SKM-1 treated with dmso at 0.1 percent for 144 hours (cell line): ENCODE results near the gene TNFRSF8.

ENCODE experiments used
- DNase-seq: peaks from one replicate; lab custom pipeline; 2025; ENCODE audit not compliant: unreplicated experiment; lab: John Stamatoyannopoulos, UW

TNFRSF8 gene

DNA sequence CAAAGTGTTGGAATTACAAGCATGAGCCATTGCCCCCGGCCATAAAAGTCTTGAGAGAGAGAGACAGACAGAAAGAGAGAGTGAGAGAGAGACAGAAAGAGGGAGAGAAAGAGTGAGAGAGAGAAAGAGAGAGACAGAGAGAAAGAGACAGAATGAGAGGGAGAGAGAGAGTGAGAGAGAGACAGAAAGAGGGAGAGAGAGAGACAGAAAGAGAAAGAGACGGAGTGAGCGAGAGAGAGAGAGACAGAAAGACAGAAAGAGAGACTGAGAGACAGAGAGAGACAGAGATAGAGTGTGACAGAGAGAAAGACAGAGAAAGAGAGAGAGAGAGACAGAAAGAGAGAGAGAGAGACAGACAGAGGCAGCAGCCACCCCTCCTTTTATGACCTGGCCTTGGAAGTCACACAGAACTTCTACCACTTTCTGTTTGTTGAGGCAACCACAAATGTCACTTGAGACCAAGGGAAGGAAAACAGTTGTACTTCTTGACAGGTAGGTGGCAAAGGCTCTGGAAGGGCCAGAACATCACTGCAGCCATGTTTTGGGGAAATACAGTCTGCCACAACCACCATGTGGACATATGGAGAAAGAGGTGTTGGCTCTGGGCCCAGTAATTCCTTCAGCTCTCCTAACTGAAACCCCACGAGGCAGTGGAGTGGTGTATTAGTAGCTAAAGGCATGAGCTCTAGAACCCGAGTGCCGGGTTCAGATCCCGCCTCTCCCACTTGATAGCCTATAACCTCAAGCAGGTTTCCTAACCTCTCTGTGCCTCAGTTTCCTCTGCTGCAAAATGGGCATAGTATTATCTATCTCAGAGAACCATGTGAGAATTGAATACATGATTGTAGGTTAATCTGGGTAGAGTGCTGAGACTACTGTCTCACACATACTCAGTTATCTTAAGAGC lies 50.6 kb downstream of the TNFRSF8 start:
- no peak for DNase-seq

GRCh38 chr1:12114340-12114683 lies 51.2 kb downstream of the TNFRSF8 start:
- no peak for DNase-seq

DNA sequence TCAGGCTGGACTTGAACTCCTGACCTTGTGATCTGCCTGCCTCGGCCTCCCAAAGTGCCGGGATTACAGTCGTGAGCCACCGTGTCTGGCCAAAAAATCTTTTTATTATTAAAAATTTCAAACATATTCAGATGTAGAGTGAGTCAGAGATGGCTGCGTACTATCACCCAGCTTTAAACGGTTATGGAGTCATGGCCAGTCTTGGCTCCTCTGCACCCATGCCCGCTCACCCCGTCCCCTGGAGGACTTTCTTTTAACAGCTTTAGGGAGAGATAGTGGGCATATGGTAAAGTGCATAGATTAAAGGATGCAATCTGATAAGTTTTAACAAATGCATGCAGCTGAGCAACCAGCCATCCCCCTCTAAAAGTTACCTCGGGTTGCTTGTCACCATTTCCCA lies 51.8 kb downstream of the TNFRSF8 start:
- DNase-seq, result no peak

- no peak for DNase-seq
Measured at GRCh38 chr1:12121212-12122003, 58.3 kb downstream of the TNFRSF8 start.

DNA sequence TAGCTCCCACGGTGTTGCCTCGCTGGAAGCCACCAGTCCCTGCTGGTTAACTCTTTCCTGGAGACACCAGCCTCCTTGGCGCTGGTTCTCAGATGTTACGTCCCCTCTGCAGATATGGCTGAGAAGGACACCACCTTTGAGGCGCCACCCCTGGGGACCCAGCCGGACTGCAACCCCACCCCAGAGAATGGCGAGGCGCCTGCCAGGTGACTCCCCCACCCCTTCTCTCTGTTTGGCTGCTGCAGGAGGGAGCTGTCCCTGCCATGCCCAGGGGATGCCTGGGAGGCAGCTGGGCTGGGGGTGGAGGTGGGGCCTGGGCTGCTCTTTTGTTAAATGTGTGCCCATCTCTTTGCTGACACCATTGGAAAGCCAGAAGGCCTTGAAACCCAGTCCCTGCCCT lies 60.1 kb downstream of the TNFRSF8 start:
- DNase-seq, result no peak

DNA sequence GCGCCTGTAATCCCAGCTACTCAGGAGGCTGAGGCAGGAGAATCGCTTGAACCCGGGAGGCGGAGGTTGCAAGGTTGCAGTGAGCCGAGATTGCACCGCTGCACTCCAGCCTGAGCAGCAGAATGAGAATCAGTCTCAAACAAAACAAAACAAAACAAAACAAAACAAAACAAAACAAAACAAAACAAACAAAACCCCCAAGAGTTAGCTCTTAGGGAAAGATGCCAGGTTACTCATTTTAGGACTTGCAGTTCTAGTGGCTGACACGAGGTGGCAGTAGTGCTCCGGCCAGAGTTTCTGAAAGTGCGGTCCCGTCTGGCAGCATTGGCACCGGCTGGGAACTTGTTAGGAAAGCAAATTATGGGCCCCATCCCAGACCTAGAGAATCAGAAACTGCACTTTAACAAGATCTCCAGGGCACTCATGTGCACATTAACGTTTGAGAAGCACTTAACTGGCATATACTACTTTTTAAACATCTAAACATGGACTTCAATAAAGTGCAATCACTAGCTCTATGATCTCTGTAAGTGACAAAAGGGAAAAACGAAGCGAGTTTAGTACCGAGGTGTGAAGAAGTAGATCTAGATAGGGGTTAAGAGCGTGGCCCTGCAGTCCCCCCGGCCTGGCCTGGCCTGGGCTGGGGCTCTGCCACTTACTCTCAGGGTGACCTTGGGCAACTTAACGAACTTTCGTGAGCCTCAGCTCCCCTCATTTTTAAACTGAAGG lies 61.8 kb downstream of the TNFRSF8 start:
- peak; percentile 51 for DNase-seq

GRCh38 chr1:12125422-12126355 lies 62.6 kb downstream of the TNFRSF8 start:
- peak; percentile 36 for DNase-seq

GRCh38 chr1:12126781-12127180 lies 63.7 kb downstream of the TNFRSF8 start:
- no peak for DNase-seq

- no peak for DNase-seq
Measured at GRCh38 chr1:12127206-12127810, 64.2 kb downstream of the TNFRSF8 start.

GRCh38 chr1:12128120-12128519 lies 65.0 kb downstream of the TNFRSF8 start:
- DNase-seq, result no peak

GRCh38 chr1:12129624-12130023 lies 66.5 kb downstream of the TNFRSF8 start:
- no peak for DNase-seq

DNA sequence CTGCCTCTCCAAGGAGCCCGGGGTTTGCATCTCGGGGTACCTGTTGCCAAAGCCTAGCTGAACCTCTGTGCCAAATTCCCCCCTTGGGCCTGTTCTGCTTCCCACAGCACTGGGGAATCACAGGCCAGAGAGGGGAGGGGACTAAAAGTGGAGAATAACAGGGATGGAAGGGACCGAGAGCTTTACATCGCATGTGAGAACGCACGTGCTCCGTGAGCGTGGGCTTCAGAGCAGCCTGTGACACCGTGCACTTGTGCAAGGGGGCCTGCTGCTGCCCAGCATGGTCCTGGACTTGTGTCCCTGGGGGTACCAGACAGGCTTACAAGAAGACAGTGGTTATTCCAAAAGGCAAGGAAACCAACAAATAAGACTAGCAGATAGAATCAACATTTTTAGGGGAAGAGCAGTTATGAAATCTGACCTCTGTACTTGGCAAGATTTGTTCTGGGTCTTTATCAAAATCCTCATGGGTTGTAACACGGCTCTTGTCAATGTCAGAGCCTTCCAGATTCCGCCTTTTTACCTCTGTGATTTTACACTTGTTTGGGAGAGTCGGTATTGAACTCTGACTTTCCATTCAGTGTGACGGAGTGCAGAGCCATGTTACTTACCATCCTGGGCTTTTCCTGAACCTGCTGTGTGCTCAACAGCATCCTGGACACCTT lies 67.5 kb downstream of the TNFRSF8 start:
- no peak for DNase-seq

GRCh38 chr1:12132078-12132477 lies 69.0 kb downstream of the TNFRSF8 start:
- no peak for DNase-seq

DNA sequence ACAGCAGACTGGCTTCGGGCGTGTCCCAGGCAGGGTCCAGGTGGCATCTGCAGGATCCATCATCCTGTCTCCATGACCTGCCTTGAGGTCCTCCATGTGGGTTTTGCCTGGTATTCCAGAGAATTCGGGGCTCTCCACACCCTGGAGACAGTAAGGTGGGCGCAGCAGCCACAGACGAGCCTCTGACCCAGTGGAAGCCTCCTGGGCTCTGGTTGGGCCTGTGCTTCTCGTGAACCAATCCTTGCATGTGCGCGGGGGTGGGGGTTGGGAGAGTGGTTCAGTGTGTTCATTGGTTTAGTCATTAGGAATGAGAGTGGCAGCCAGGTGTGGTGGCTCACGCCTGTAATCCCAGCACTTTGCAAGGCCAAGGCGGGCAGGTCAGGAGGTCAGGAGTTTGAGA lies 71.6 kb downstream of the TNFRSF8 start:
- no peak for DNase-seq

- DNase-seq, result no peak
Measured at GRCh38 chr1:12135612-12136011, 72.5 kb downstream of the TNFRSF8 start.

DNA sequence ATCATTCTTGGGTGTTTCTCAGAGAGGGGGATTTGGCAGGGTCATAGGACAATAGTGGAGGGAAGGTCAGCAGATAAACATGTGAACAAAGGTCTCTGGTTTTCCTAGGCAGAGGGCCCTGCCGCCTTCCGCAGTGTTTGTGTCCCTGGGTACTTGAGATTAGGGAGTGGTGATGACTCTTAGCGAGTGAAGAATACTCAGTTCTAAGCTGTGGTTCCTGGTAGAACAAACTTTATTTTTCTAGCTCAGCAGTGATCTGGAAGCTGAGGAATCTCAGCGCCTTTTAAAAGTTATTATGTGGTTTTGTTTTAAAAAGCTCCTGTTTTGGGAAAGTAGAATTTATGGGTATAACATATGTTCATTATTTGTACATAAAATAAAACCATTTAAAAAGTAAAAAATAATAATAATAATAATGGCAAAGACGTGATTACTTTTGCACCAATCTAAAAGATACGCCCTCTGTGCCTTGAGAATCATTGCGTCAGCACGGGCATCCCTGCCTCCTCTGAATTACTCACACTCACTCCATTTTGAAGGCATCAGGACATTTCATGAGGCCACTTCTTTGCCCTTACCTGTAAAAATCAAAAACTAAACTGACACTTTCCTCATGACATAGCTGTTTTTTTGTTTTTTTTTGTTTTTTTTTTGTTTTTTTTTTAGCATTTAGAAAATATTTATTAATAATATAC lies 74.0 kb downstream of the TNFRSF8 start:
- DNase-seq, result no peak

GRCh38 chr1:12138196-12139168 lies 75.4 kb downstream of the TNFRSF8 start:
- no peak for DNase-seq

DNA sequence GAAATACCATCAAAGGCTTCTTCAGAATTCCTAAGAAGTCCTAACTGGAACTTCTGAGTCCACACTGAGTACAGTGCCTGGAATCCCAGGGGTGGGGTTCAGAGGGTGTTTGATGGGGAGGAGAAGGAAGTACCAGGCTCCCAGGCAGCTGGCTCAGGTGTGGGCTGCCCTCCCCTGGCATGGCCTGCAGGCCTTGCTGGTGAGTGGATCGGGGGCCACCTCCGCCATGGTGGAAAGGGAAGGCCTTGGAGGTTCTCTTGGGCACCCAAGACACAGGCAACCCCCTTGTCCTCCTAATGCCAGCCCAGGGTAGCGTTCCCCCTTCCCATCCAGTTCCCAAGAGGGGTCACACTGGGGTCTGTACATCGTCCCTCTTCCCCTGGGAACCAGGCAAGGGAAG lies 76.9 kb downstream of the TNFRSF8 start:
- no peak for DNase-seq
